H1 (cell line): Measurements from ENCODE around the gene EML4. TPM values are rescaled to one million over a fixed set of nuclear protein-coding genes. Genes with fewer than 3 reads are reported as not detected.

Experiments used
- ATF2 ChIP-seq: IDR thresholded peaks from 2 replicates; pipeline ENCODE4 v1.6.1; 2012; ENCODE audit warnings: low read length, inconsistent platforms
- CBX5 ChIP-seq: fragments of 300-800, 300-1000 bp; sonication (generic); IDR thresholded peaks from 2 replicates; pipeline ENCODE4 v1.7.1; 2016; ENCODE audit warnings: antibody characterized with exemption, low read length, low read depth
- CHD1 ChIP-seq: IDR thresholded peaks from 2 replicates; pipeline ENCODE4 v1.6.1; 2012; ENCODE audit warnings: low read depth, low read length, improper control_type of control experiment
- CHD2 ChIP-seq: IDR thresholded peaks from 2 replicates; pipeline ENCODE4 v1.6.1; 2012; ENCODE audit warnings: low read length, improper control_type of control experiment
- NRF1 ChIP-seq: IDR thresholded peaks from 2 replicates; pipeline ENCODE4 v1.6.1; 2011; ENCODE audit warnings: mild to moderate bottlenecking, low read depth, low read length, improper control_type of control experiment
- POU5F1 ChIP-seq: IDR thresholded peaks from 2 replicates; pipeline ENCODE4 v1.6.1; 2011; ENCODE audit warnings: low read depth, mild to moderate bottlenecking, low read length, moderate library complexity
- SUZ12 ChIP-seq: fragments of 200-600 bp; sonication (generic); IDR thresholded peaks from 2 replicates; pipeline ENCODE4 v1.6.1; 2012; ENCODE audit warnings: mild to moderate bottlenecking, inconsistent platforms, low read length, moderate library complexity, mixed read lengths
- polyA plus RNA-seq, 7 experiments: library from polyadenylated mRNA; depleted of rRNA in 3 of 7; stranded (reverse) in 5 of 7; unstranded in 2 of 7; fragments of >200 nt in 5 of 7; fragments of 200-250 nt in 2 of 7; gene quantifications; 1 replicate in 5 of 7; 2 replicates in 1 of 7; 4 replicates in 1 of 7; pipeline versions ENCODE4 v1.2.1 to v1.2.3, GENCODE V29; 2011 to 2013; ENCODE audit warnings: missing spikeins in 2 of 7, mixed read lengths in 2 of 7
- total RNA-seq: library from RNA; stranded (reverse); fragmentation: NEBNext Ultra II Directional; extraction: Animal tissue kit (Norgen Biotek cat#: 25700); gene quantifications from 2 replicates; pipeline ENCODE4 v1.2.1, GENCODE V29; 2021

The EML4 gene
- total and polyA plus RNA-seq, 2 of the 8 experiments (the other 6 are each of a cell fraction or from before 2014, with no cell fraction given): 50.1 to 104 TPM

DNA sequence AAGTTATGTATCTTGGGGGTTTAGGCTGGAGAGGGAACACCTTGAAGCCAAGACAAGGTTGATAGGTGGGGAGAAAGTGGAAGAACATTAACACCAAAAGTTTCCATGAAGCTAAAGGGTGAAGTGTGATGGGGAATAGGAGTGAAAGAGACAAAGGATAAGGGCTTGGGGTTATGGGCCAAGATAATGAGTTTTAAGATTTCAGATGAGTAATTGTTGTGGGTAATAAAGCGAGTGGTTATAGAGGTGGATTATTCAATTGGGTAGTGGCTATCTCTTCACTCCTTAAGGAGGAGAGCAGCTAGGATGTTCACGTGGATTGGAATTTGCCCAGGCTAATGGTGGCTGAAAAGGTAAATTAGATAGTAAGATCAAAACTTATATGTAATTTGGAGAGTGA, 29.8 kb downstream of the EML4 start (continued):
- TF ChIP-seq ATF2 (no peak), NRF1 (no peak), CHD1 (no peak), CBX5 (no peak), SUZ12 (no peak), POU5F1 (no peak), CHD2 (no peak)
- TF ChIP-seq, all 59 proteins: peak for 0
